Glutamatergic neuron (in vitro differentiated cells): Measurements from ENCODE around the gene RIN1. TPM values are rescaled to one million over a fixed set of nuclear protein-coding genes. Genes with fewer than 3 reads are reported as not detected.

Source experiments
- DNase-seq: peaks from one replicate; pipeline ENCODE4 v3.0.0; 2022
- H3K27ac Mint-ChIP-seq: one replicate; pipeline ENCODE4 v1.8.0; 2020; ENCODE audit warnings: mild to moderate bottlenecking, mixed read lengths, inconsistent platforms; ENCODE audit not compliant: unreplicated experiment
- H3K27me3 Mint-ChIP-seq: one replicate; pipeline ENCODE4 v1.8.0; 2020; ENCODE audit warnings: mild to moderate bottlenecking, moderate library complexity, mixed read lengths, inconsistent platforms; ENCODE audit not compliant: unreplicated experiment
- H3K36me3 Mint-ChIP-seq: one replicate; pipeline ENCODE4 v1.8.0; 2020; ENCODE audit warnings: mild to moderate bottlenecking, mixed read lengths, inconsistent platforms; ENCODE audit not compliant: unreplicated experiment
- H3K4me1 Mint-ChIP-seq: one replicate; pipeline ENCODE4 v1.8.0; 2020; ENCODE audit warnings: mild to moderate bottlenecking, low read depth, mixed read lengths, inconsistent platforms; ENCODE audit not compliant: unreplicated experiment
- H3K4me3 Mint-ChIP-seq: one replicate; pipeline ENCODE4 v1.8.0; 2020; ENCODE audit warnings: mild to moderate bottlenecking, mixed read lengths, inconsistent platforms; ENCODE audit not compliant: unreplicated experiment
- H3K9me3 Mint-ChIP-seq: one replicate; pipeline ENCODE4 v1.8.0; 2020; ENCODE audit warnings: mild to moderate bottlenecking, moderate library complexity, mixed read lengths, inconsistent platforms; ENCODE audit not compliant: unreplicated experiment
- total RNA-seq: library from RNA; stranded (reverse); fragmentation: NEBNext Ultra II Directional; extraction: Animal tissue kit (Norgen Biotek cat#: 25700); gene quantifications from one replicate; pipeline ENCODE4 v1.2.1, GENCODE V29; 2021; ENCODE audit not compliant: unreplicated experiment
- TF ChIP-seq, protein P1 (sequence below): fragments of 200-600 bp; sonication (generic); IDR thresholded peaks from one replicate; pipeline ENCODE4 v1.5.0; 2021; ENCODE audit not compliant: partially characterized antibody, unreplicated experiment

Gene RIN1
- total RNA-seq, 1 donor from 2014 or later, result 1.9 TPM

DNA sequence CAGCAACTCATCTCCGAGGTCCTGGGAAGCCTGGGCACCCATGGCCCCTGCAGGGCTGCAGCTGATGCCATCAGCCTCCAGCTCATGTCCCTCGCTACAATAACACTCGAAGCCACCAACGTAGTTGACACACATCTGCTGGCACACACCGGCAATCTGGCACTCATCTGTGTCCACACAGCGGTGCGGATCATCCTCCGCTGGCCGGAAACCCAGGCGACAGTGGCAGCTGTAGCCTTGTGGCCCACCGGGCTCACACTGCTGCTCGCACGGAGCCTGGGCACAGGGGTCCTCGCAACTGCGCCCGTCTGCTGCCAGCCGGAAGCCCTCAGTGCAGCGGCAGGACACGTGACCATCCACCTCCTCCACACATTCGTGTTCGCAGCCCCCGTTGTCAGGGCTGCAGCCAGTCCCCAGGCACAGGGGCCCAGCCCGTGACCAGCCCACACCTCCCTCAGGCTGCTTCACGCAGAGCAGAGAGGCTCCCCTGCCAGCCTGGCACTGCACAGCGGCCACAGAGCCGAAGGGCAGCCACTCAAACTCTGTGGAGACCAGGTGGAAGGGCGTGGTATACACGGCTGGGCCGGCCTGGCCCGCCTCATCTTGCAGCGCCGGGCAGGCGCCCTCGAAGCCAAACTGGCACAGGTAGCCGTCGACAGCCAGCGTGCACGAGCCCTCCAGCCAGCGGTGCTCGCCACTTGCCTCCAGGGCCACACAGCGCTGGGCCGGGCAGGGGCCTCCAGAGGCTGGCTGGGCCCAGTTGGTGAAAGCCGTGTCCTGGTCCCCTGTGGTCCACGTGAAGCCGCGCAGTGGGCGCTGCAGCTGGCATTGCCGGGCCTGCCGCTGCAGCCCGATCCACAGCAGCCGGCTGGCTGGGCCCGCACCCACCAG, 20.1 kb downstream of the RIN1 start:
- H3K9me3 Mint-ChIP-seq, result peaks cover 32% of the 10 kb centered on the region
- peak overlapping the region; percentile 55 for H3K4me3 Mint-ChIP-seq
- TF ChIP-seq, protein P1, sequence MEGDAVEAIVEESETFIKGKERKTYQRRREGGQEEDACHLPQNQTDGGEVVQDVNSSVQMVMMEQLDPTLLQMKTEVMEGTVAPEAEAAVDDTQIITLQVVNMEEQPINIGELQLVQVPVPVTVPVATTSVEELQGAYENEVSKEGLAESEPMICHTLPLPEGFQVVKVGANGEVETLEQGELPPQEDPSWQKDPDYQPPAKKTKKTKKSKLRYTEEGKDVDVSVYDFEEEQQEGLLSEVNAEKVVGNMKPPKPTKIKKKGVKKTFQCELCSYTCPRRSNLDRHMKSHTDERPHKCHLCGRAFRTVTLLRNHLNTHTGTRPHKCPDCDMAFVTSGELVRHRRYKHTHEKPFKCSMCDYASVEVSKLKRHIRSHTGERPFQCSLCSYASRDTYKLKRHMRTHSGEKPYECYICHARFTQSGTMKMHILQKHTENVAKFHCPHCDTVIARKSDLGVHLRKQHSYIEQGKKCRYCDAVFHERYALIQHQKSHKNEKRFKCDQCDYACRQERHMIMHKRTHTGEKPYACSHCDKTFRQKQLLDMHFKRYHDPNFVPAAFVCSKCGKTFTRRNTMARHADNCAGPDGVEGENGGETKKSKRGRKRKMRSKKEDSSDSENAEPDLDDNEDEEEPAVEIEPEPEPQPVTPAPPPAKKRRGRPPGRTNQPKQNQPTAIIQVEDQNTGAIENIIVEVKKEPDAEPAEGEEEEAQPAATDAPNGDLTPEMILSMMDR, result no peak
- peaks cover 29% of the 10 kb centered on the region for H3K27me3 Mint-ChIP-seq
- H3K4me1 Mint-ChIP-seq, result peaks cover 47% of the 10 kb centered on the region
- H3K36me3 Mint-ChIP-seq, result no peaks in the 10 kb centered on the region
- peak overlapping the region; percentile 82 for H3K27ac Mint-ChIP-seq
- DNase-seq, result no peak

DNA sequence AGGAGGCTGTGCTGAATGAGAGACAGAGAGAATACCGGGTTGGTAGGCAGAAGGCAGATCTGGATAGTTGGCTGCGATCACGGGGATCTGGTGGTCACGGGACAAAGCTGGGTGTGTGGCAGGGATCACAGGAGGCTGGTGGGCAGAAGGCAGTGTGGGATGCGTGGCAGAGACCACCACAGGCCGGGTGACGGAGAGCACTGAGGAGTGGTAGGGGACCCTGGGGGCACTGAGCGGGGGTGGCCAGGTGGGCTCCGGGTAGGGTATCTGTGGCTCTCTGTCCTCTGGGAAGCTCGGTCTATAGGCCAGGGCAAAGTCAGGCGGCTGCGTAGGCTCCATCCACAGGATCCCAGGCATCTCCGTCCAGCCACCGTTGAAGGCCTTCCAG, 20.7 kb downstream of the RIN1 start:
- no peaks in the 10 kb centered on the region for H3K36me3 Mint-ChIP-seq
- peaks cover 50% of the 10 kb centered on the region for H3K4me1 Mint-ChIP-seq
- TF ChIP-seq, protein P1, result no peak
- DNase-seq, result no peak
- H3K4me3 Mint-ChIP-seq, result peak overlapping the region; percentile 71
- peak overlapping the region; percentile 82 for H3K27ac Mint-ChIP-seq
- H3K27me3 Mint-ChIP-seq, result peaks cover 29% of the 10 kb centered on the region
- H3K9me3 Mint-ChIP-seq, result peaks cover 32% of the 10 kb centered on the region

DNA sequence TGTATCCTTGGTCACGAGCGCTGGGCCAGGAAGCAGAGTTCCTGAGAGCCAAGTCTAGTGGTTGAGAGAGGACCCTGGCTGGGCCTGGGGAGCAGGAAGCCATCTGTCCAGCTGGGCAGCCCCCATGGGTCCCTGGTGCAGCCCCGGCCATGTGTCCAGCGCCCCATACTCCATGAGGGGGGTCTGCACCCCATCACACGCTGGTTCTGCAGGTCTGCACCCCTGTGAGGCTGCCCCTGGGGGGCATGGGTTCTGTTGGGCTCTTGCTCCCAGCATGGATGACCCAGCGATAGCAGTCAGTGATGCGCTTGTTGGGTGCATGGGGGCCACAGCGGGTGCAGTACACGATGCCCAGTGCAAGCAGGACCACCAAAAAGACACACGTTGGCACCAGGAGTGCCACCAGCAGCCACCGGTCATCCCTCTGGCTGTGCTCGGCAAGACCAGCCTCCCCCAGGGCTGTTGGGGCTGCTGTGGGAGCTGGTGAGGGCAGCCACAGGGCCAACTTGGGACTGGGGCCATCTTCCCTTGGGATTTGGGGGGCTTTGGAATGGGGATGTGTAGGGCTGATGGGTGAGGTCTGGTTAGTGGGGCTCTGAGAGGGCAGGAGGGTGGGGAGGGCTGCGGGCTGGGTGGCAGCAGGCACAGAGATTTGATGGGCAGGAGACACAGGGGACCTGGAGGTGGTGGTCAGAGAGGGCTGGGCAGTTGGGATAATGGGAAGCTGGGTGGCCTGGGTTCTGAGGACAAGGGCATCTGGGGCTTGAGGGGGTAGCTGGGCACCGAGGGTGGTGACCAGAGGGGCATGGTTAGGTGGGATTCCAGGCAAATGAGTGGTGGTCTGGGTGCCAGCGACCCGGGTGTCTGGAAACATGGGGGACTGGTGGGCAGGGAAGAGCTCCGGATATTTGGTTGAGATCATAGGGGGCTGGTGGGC, 21.4 kb downstream of the RIN1 start:
- H3K27ac Mint-ChIP-seq, result peak overlapping the region; percentile 97

DNA sequence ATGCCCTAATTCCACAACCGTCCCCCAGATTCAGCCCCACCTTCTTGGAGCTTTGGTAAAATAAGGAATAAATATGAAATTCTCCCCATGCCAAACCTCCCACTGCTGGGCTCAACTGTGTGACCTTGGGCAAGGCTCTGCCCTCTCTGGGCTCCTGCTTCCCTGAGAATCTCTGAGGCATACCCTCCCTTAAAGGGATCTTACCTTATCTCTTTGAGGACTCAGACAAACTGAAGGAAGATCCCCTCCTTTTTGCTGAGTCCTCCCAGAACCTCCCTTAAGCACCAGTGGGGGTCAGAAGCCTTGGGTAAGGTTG, 22.1 kb downstream of the RIN1 start:
- H3K4me1 Mint-ChIP-seq, result peaks cover 55% of the 10 kb centered on the region
- DNase-seq, result no peak
- H3K4me3 Mint-ChIP-seq, result peak overlapping the region; percentile 75
- H3K9me3 Mint-ChIP-seq, result peaks cover 25% of the 10 kb centered on the region
- TF ChIP-seq, protein P1, result no peak
- H3K27me3 Mint-ChIP-seq, result peaks cover 27% of the 10 kb centered on the region
- no peaks in the 10 kb centered on the region for H3K36me3 Mint-ChIP-seq
- H3K27ac Mint-ChIP-seq, result peak overlapping the region; percentile 97

More for the DNA sequence above, 21.4 kb downstream of the RIN1 start:
- H3K4me3 Mint-ChIP-seq, result peak overlapping the region; percentile 75
- peaks cover 29% of the 10 kb centered on the region for H3K27me3 Mint-ChIP-seq
- TF ChIP-seq, protein P1, result no peak
- H3K9me3 Mint-ChIP-seq, result peaks cover 26% of the 10 kb centered on the region
- no peak for DNase-seq
- H3K4me1 Mint-ChIP-seq, result peaks cover 51% of the 10 kb centered on the region
- H3K36me3 Mint-ChIP-seq, result no peaks in the 10 kb centered on the region
